HUES48 (cell line): ENCODE data around the gene GPR84.

Experiments
- H3K27ac ChIP-seq: one replicate; pipeline ENCODE4 v1.7.0; 2013; ENCODE audit warnings: low read depth, low read length, inconsistent platforms
- H3K27me3 ChIP-seq: 2 replicates; pipeline ENCODE4 v1.6.1; 2013; ENCODE audit warnings: mild to moderate bottlenecking, low read length; ENCODE audit not compliant: control insufficient read depth, insufficient read depth
- H3K36me3 ChIP-seq: 2 replicates; pipeline ENCODE4 v1.6.1; 2013; ENCODE audit warnings: low read length; ENCODE audit not compliant: control insufficient read depth, insufficient read depth
- H3K4me1 ChIP-seq: 2 replicates; pipeline ENCODE4 v1.6.1; 2013; ENCODE audit warnings: mild to moderate bottlenecking, low read length; ENCODE audit not compliant: control insufficient read depth, insufficient read depth
- H3K4me3 ChIP-seq: 2 replicates; pipeline ENCODE4 v1.5.1; 2013; ENCODE audit warnings: mild to moderate bottlenecking, low read depth, low read length
- H3K9ac ChIP-seq: 2 replicates; pipeline ENCODE4 v1.6.1; 2013; ENCODE audit warnings: mild to moderate bottlenecking, low read depth, low read length, moderate library complexity
- H3K9me3 ChIP-seq: 2 replicates; pipeline ENCODE4 v1.6.1; 2013; ENCODE audit warnings: low read length; ENCODE audit not compliant: control insufficient read depth, insufficient read depth

The GPR84 gene

GRCh38 chr12:54364413-54364812 lies at the start of gene GPR84:
TSS of gene GPR84 (minus strand) at chr12:54364486. CDS start at chr12:54363851, 635 bp downstream.
- no peaks in the 10 kb centered on the region for H3K9me3 ChIP-seq
- H3K9ac ChIP-seq = no peak within 1 kb of the TSS
- no peak within 1 kb of the TSS for H3K27ac ChIP-seq
- no peak within 1 kb of the TSS for H3K4me3 ChIP-seq
- no peaks in the 10 kb centered on the region for H3K36me3 ChIP-seq
- H3K4me1 ChIP-seq = peaks cover 17% of the 10 kb centered on the region
- H3K27me3 ChIP-seq = peaks cover 31% of the 10 kb centered on the region

GRCh38 chr12:54413284-54414190 lies 49.3 kb upstream of the GPR84 start:
- H3K9ac ChIP-seq = no peak overlapping the region
- no peak overlapping the region for H3K4me3 ChIP-seq
- no peak overlapping the region for H3K27ac ChIP-seq
- no peaks in the 10 kb centered on the region for H3K36me3 ChIP-seq
- H3K9me3 ChIP-seq = no peaks in the 10 kb centered on the region
- peaks cover 21% of the 10 kb centered on the region for H3K27me3 ChIP-seq
- H3K4me1 ChIP-seq = peaks cover 11% of the 10 kb centered on the region

GRCh38 chr12:54412786-54413185 lies 48.5 kb upstream of the GPR84 start:
- Histone ChIP-seq H3K4me1 (peaks cover 10% of the 10 kb centered on the region), H3K27me3 (peaks cover 14% of the 10 kb centered on the region), H3K36me3 (0 out of 2 replicates have a peak, but pooled peaks cover 2% of the 10 kb centered on the region), H3K9me3 (no peaks in the 10 kb centered on the region), H3K4me3 (no peak overlapping the region), H3K27ac (no peak overlapping the region), H3K9ac (no peak overlapping the region)

- H3K9me3 ChIP-seq = no peaks in the 10 kb centered on the region
- no peak overlapping the region for H3K4me3 ChIP-seq
- H3K36me3 ChIP-seq = peaks cover 7% of the 10 kb centered on the region; the same call in 1 of the 2 replicates
- no peak overlapping the region for H3K9ac ChIP-seq
- peaks cover 6% of the 10 kb centered on the region; the same call in 1 of the 2 replicates for H3K4me1 ChIP-seq
- H3K27ac ChIP-seq = no peak overlapping the region
- H3K27me3 ChIP-seq = peaks cover 9% of the 10 kb centered on the region
Observed at GRCh38 chr12:54412348-54412747, 48.1 kb upstream of the GPR84 start.

- Histone ChIP-seq H3K36me3 (peaks cover 14% of the 10 kb centered on the region), H3K9ac (no peak overlapping the region), H3K4me1 (0 out of 2 replicates have a peak, but pooled peaks cover 1% of the 10 kb centered on the region), H3K9me3 (no peaks in the 10 kb centered on the region), H3K27ac (no peak overlapping the region), H3K27me3 (peaks cover 4% of the 10 kb centered on the region), H3K4me3 (no peak overlapping the region)
Observed at GRCh38 chr12:54411391-54412241, 47.3 kb upstream of the GPR84 start.

- Histone ChIP-seq H3K27ac (no peak overlapping the region), H3K9me3 (no peaks in the 10 kb centered on the region), H3K36me3 (peaks cover 16% of the 10 kb centered on the region), H3K4me1 (no peaks in the 10 kb centered on the region), H3K27me3 (no peaks in the 10 kb centered on the region), H3K4me3 (no peak overlapping the region), H3K9ac (no peak overlapping the region)
Observed at GRCh38 chr12:54409267-54409666, 45.0 kb upstream of the GPR84 start.

GRCh38 chr12:54407183-54407905 lies 43.1 kb upstream of the GPR84 start:
- H3K36me3 ChIP-seq = peaks cover 24% of the 10 kb centered on the region
- no peak overlapping the region for H3K27ac ChIP-seq
- H3K27me3 ChIP-seq = no peaks in the 10 kb centered on the region
- H3K9me3 ChIP-seq = no peaks in the 10 kb centered on the region
- H3K4me3 ChIP-seq = no peak overlapping the region
- no peaks in the 10 kb centered on the region for H3K4me1 ChIP-seq
- no peak overlapping the region for H3K9ac ChIP-seq

GRCh38 chr12:54405573-54405972 lies 41.3 kb upstream of the GPR84 start:
- H3K27ac ChIP-seq = no peak overlapping the region
- no peaks in the 10 kb centered on the region for H3K27me3 ChIP-seq
- H3K36me3 ChIP-seq = peaks cover 39% of the 10 kb centered on the region
- H3K9me3 ChIP-seq = no peaks in the 10 kb centered on the region
- no peak overlapping the region for H3K4me3 ChIP-seq
- no peak overlapping the region for H3K9ac ChIP-seq
- H3K4me1 ChIP-seq = no peaks in the 10 kb centered on the region

- no peak overlapping the region for H3K27ac ChIP-seq
- H3K9me3 ChIP-seq = no peaks in the 10 kb centered on the region
- H3K9ac ChIP-seq = no peak overlapping the region
- H3K4me3 ChIP-seq = no peak overlapping the region
- peaks cover 44% of the 10 kb centered on the region for H3K36me3 ChIP-seq
- no peaks in the 10 kb centered on the region for H3K27me3 ChIP-seq
- no peaks in the 10 kb centered on the region for H3K4me1 ChIP-seq
Observed at GRCh38 chr12:54405106-54405505, 40.8 kb upstream of the GPR84 start.

GRCh38 chr12:54404061-54405004 lies 40.0 kb upstream of the GPR84 start:
- Histone ChIP-seq H3K27ac (no peak overlapping the region), H3K36me3 (peaks cover 45% of the 10 kb centered on the region), H3K27me3 (no peaks in the 10 kb centered on the region), H3K4me1 (no peaks in the 10 kb centered on the region), H3K9ac (no peak overlapping the region), H3K4me3 (no peak overlapping the region), H3K9me3 (no peaks in the 10 kb centered on the region)
